SK-N-MC (cell line): ENCODE data around the gene KCNJ5.

Experiments used
- EZH2 ChIP-seq: fragments of 200-600 bp; sonication (generic); IDR thresholded peaks from one replicate; pipeline ENCODE4 v1.6.1; 2017; ENCODE audit warnings: antibody characterized with exemption
- FOXP2 ChIP-seq: optimal IDR thresholded peaks from 2 replicates; pipeline ENCODE3; 2011; ENCODE audit warnings: mild to moderate bottlenecking, moderate library complexity; ENCODE audit not compliant: insufficient read depth; ENCODE audit errors: extremely low read length, control extremely low read depth
- POLR2AphosphoS5 ChIP-seq: IDR thresholded peaks from 2 replicates; pipeline ENCODE4 v1.6.1; 2012; ENCODE audit warnings: mild to moderate bottlenecking, low read depth, low read length, borderline replicate concordance

DNA sequence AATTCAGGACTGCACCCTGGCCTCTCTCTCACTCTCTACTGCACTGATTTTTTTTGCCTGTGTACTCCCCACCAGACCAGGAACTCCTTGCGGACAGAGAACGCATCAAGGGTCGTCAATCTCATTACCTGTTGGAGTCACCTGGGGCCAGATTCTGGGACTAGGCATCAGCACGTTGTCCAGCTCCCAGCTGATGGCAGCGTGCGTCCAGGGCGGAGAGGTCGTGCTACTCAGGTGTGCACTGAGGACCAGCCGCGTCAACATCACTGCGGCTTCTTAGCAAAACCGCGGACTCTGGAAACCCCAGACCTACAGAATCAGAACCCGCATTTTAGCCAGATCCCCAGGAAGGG, 13.1 kb downstream of the KCNJ5 start:
- no peak for TF ChIP-seq EZH2
- no peak for TF ChIP-seq POLR2AphosphoS5
- TF ChIP-seq FOXP2, result no peak
